ENCODE results near the gene CERS3. TPM values are rescaled to one million over a fixed set of nuclear protein-coding genes. Genes with fewer than 3 reads are reported as not detected.

Gene CERS3
- total and polyA plus RNA-seq, 3 donors from 2014 or later, result 13.4 to 48.6 (median 17.8) TPM

DNA sequence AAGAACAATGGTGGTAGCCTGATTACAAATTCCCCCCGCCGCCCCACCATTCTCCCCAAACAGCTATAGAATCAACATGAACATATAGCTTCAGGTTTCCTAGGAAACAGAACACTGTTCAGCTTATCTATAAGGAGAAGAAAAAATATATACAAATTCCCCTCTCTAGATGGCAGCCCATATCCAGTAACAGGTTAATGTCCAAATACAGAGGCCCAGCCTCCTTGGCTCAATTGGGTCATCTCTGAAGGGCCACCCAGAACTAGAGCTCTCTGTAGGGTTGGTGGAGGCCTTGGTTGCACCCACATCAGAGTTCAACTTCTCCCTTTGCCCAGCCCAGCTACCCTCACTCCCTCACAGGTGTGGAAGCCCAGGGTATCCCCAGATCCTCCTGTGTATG lies 95.4 kb downstream of the CERS3 start:
- H3K9me3 ChIP-seq, result no peaks in the 10 kb centered on the region
- no peak overlapping the region for H3K4me3 ChIP-seq
- DNase-seq, result no peak
- H3K27me3 ChIP-seq, result no peaks in the 10 kb centered on the region
- intact Hi-C loops (cut with DNase I; ENCODE audit: low total_unique reads), result no loop called here
- H3K36me3 ChIP-seq (ENCODE audit: low read depth, missing control alignments), result no peaks in the 10 kb centered on the region
- no peak overlapping the region for H3K27ac ChIP-seq
- WGBS, 2 donors, result 96 to 97% methylated on average over 2 of the region's 2 CpGs
- H3K4me1 ChIP-seq, result peaks cover 3% of the 10 kb centered on the region
- TF ChIP-seq, protein P1, sequence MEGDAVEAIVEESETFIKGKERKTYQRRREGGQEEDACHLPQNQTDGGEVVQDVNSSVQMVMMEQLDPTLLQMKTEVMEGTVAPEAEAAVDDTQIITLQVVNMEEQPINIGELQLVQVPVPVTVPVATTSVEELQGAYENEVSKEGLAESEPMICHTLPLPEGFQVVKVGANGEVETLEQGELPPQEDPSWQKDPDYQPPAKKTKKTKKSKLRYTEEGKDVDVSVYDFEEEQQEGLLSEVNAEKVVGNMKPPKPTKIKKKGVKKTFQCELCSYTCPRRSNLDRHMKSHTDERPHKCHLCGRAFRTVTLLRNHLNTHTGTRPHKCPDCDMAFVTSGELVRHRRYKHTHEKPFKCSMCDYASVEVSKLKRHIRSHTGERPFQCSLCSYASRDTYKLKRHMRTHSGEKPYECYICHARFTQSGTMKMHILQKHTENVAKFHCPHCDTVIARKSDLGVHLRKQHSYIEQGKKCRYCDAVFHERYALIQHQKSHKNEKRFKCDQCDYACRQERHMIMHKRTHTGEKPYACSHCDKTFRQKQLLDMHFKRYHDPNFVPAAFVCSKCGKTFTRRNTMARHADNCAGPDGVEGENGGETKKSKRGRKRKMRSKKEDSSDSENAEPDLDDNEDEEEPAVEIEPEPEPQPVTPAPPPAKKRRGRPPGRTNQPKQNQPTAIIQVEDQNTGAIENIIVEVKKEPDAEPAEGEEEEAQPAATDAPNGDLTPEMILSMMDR (IDR thresholded peaks at IDR 0.05), result no peak
- TF ChIP-seq POLR2A (IDR thresholded peaks at IDR 0.05), result no peak

GRCh38 chr15:100430411-100430810 lies 98.3 kb downstream of the CERS3 start:
- H3K27me3 ChIP-seq, result no peaks in the 10 kb centered on the region
- 80 to 84% methylated on average over 1 of the region's 1 CpG for WGBS, 2 donors
- H3K36me3 ChIP-seq (ENCODE audit: low read depth, missing control alignments), result no peaks in the 10 kb centered on the region
- no peak overlapping the region for H3K4me3 ChIP-seq
- intact Hi-C loops (cut with DNase I; ENCODE audit: low total_unique reads), result no loop called here
- no peak overlapping the region for H3K27ac ChIP-seq
- H3K9me3 ChIP-seq, result no peaks in the 10 kb centered on the region
- TF ChIP-seq, protein P1 (IDR thresholded peaks at IDR 0.05), result no peak
- TF ChIP-seq POLR2A (IDR thresholded peaks at IDR 0.05), result no peak
- H3K4me1 ChIP-seq, result peaks cover 3% of the 10 kb centered on the region
- DNase-seq, result no peak

- no peak overlapping the region for H3K4me3 ChIP-seq
These were observed 99.5 kb downstream of the CERS3 start for GRCh38 chr15:100429116-100429728.

GRCh38 chr15:100426937-100427336 lies 101.8 kb downstream of the CERS3 start:
- Histone ChIP-seq H3K4me1 (peaks cover 3% of the 10 kb centered on the region), H3K27me3 (no peaks in the 10 kb centered on the region), H3K9me3 (no peaks in the 10 kb centered on the region), H3K4me3 (no peak overlapping the region), H3K27ac (no peak overlapping the region), H3K36me3 (ENCODE audit: low read depth, missing control alignments) (no peaks in the 10 kb centered on the region)
- no peak for DNase-seq
- 82 to 90% methylated on average over 10 of the region's 10 CpGs for WGBS, 2 donors
- TF ChIP-seq, protein P1 (IDR thresholded peaks at IDR 0.05), result no peak
- TF ChIP-seq POLR2A (IDR thresholded peaks at IDR 0.05), result no peak
- intact Hi-C loops (cut with DNase I; ENCODE audit: low total_unique reads), result no loop called here

More at GRCh38 chr15:100429116-100429728, 99.5 kb downstream of the CERS3 start:
- Histone ChIP-seq H3K4me1 (peaks cover 3% of the 10 kb centered on the region), H3K27me3 (no peaks in the 10 kb centered on the region), H3K27ac (no peak overlapping the region), H3K36me3 (ENCODE audit: low read depth, missing control alignments) (no peaks in the 10 kb centered on the region), H3K9me3 (no peaks in the 10 kb centered on the region)
- TF ChIP-seq, protein P1 (IDR thresholded peaks at IDR 0.05), result no peak
- no peak for TF ChIP-seq POLR2A (IDR thresholded peaks at IDR 0.05)
- WGBS, 2 donors, result 39 to 69% methylated on average over 8 of the region's 8 CpGs
- DNase-seq, result peak; percentile 41
- intact Hi-C loops (cut with DNase I; ENCODE audit: low total_unique reads), result no loop called here

GRCh38 chr15:100405179-100405578 lies 123.6 kb downstream of the CERS3 start:
- Histone ChIP-seq H3K4me3 (no peak overlapping the region), H3K4me1 (no peaks in the 10 kb centered on the region), H3K9me3 (no peaks in the 10 kb centered on the region), H3K27me3 (no peaks in the 10 kb centered on the region), H3K36me3 (ENCODE audit: low read depth, missing control alignments) (no peaks in the 10 kb centered on the region), H3K27ac (no peak overlapping the region)
- 90 to 100% methylated on average over 1 of the region's 1 CpG for WGBS, 2 donors
- intact Hi-C loops (cut with DNase I; ENCODE audit: low total_unique reads), result no loop called here
- no peak for DNase-seq
- TF ChIP-seq POLR2A (IDR thresholded peaks at IDR 0.05), result no peak
- TF ChIP-seq, protein P1 (IDR thresholded peaks at IDR 0.05), result no peak
